Small intestine (tissue), 7 donors: ENCODE results near the gene PCDH11Y. TPM values are rescaled to one million over a fixed set of nuclear protein-coding genes. Genes with fewer than 3 reads are reported as not detected.
"Not testable (repeated sequence)": the region's sequence is repeated elsewhere in the genome, so short reads cannot be mapped to it uniquely, and the experiment has no call there.

Experiments used
- DNase-seq, 2 donors: peaks; one replicate each; pipeline versions ENCODE4 v3.0.0 to v3.0.0-alpha.2; 2013
- FAIRE-seq: peaks from 2 replicates; lab custom pipeline; 2012; peaks lifted over from hg19 to GRCh38; lab: Jason Lieb, UNC
- H3K27ac ChIP-seq, 3 donors: one replicate each; pipeline ENCODE4 v1.5.1; 2013; ENCODE audit warnings: low read length in 2 of 3, mild to moderate bottlenecking in 2 of 3, control low read depth in 1 of 3, inconsistent platforms in 1 of 3, low read depth in 1 of 3, moderate library complexity in 1 of 3
- H3K27me3 ChIP-seq, 3 donors: one replicate each; pipeline ENCODE4 v1.6.1; 2013; ENCODE audit warnings: low read length in 3 of 3, inconsistent platforms in 1 of 3; ENCODE audit not compliant: control insufficient read depth in 3 of 3, insufficient read depth in 3 of 3
- H3K36me3 ChIP-seq, 3 donors: one replicate each; pipeline ENCODE4 v1.6.1; 2013; ENCODE audit warnings: low read length in 3 of 3, inconsistent platforms in 1 of 3, low read depth in 1 of 3, mild to moderate bottlenecking in 1 of 3, moderate library complexity in 1 of 3; ENCODE audit not compliant: control insufficient read depth in 3 of 3, insufficient read depth in 2 of 3
- H3K4me1 ChIP-seq, 3 donors: one replicate each; pipeline ENCODE4 v1.6.1; 2013; ENCODE audit warnings: low read length in 2 of 3, inconsistent platforms in 1 of 3, low read depth in 1 of 3, mild to moderate bottlenecking in 1 of 3, moderate library complexity in 1 of 3; ENCODE audit not compliant: control insufficient read depth in 3 of 3, insufficient read depth in 2 of 3
- H3K4me3 ChIP-seq, 3 donors: one replicate each; pipeline ENCODE4 v1.5.1; 2013; ENCODE audit warnings: low read length in 3 of 3, control low read depth in 1 of 3, inconsistent platforms in 1 of 3, low read depth in 1 of 3, mild to moderate bottlenecking in 1 of 3, moderate library complexity in 1 of 3
- H3K9me3 ChIP-seq, 2 donors: one replicate each; pipeline ENCODE4 v1.6.1; 2013; ENCODE audit warnings: low read depth in 1 of 2, low read length in 1 of 2; ENCODE audit not compliant: control insufficient read depth in 2 of 2, insufficient read depth in 1 of 2
- whole genome bisulfite sequencing, 3 donors: extraction: QIAGEN DNeasy Blood & Tissue Kit; methylation state at CpG; one replicate each; pipeline ENCODE4 v1.1.7; 2013; 5-methylcytosine and 5-hydroxymethylcytosine counted together
- polyA plus RNA-seq, 4 donors: library from polyadenylated mRNA; stranded (reverse) in 3 of 4; unstranded in 1 of 4; fragments of 200-250 nt in 3 of 4; fragments of 120-200 nt in 1 of 4; gene quantifications; one replicate each; pipeline versions ENCODE4 v1.2.1 to v1.2.3, GENCODE V29; 2013
- donor health status: healthy with polysubstance abuse.
- donor health status: control.
- donor health status: control.
- donor health status: Bipolar disorder and iron deficiency.
- donor health status: healthy.

The PCDH11Y gene
- polyA plus RNA-seq, 4 donors: 0.12 to 1.2 TPM; not detected in 2

DNA sequence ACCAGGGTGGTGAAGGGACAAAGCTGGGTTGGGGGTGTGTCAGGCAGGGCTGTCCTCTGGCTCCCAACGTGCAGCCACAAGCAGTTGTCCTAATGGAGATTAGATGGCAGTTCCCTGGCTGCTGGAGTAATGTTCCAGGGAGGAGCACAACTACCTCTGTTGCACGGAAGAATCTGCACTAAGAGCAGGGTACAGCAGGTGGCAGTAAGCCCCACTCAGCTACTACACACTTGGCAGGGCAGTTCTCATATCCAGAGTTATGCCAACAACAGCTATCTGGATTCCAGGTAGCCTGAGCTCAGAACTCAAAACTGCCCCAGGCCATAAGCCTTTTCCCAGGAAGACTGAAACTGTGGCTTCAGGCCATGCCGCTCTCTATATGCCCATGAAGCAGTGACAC lies 761.3 kb downstream of the PCDH11Y start:
- FAIRE-seq, H3K27me3 ChIP-seq, H3K9me3 ChIP-seq, H3K4me1 ChIP-seq, H3K36me3 ChIP-seq, H3K4me3 ChIP-seq, H3K27ac ChIP-seq: not testable (repeated sequence)
- DNase-seq: peak; percentile 1 to 16
- WGBS, 3 donors: 8 to 47% methylated on average over 2 of the region's 3 CpGs; no CpG with 5 or more reads in 1 of the 3 donors

DNA sequence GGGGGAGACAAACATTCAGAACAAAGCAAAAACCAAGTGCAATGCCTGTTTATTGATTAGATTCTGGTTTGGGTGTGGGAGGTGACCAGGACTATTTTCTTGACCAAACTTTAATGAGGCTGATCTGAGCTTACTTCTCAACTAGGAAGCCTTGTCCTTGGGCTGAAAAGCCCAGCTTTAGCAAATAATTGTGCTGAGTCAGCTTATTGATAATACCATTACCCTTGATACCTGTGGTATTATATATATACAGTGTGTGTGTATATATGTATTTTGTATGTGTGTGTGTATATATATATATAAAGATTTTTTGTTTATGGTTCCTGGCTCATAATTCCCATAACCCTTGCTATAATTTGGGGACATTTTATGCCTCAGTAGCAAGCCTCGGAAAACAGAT lies 776.4 kb downstream of the PCDH11Y start:
- not testable (repeated sequence) for FAIRE-seq, H3K36me3 ChIP-seq, DNase-seq, H3K4me3 ChIP-seq, H3K4me1 ChIP-seq, H3K9me3 ChIP-seq, H3K27ac ChIP-seq, H3K27me3 ChIP-seq
- WGBS, 3 donors: 100% methylated on average over 1 of the region's 1 CpG; no CpG with 5 or more reads in 2 of the 3 donors
